Loucy (cell line): ENCODE results near the gene CPA4.

Experiments used
- H2AFZ ChIP-seq: fragments of 200-600 bp; sonication (generic); 2 replicates; pipeline ENCODE4 v1.6.0; 2016; ENCODE audit warnings: antibody characterized with exemption, mild to moderate bottlenecking, low read length, moderate library complexity
- H3F3A ChIP-seq: fragments of 200-600 bp; 2 replicates; pipeline ENCODE4 v1.6.0; 2016; ENCODE audit warnings: antibody characterized with exemption, low read depth, mild to moderate bottlenecking
- H3K27me3 ChIP-seq: fragments of 200-600 bp; sonication (generic); 2 replicates; pipeline ENCODE4 v1.6.1; 2014; ENCODE audit warnings: low read length, mild to moderate bottlenecking; ENCODE audit not compliant: insufficient read depth, poor library complexity, severe bottlenecking
- H3K36me3 ChIP-seq: fragments of 200-600 bp; sonication (generic); 2 replicates; pipeline ENCODE4 v1.6.1; 2016; ENCODE audit warnings: low read length; ENCODE audit not compliant: insufficient read depth
- H3K4me1 ChIP-seq: fragments of 200-600 bp; sonication (generic); 2 replicates; pipeline ENCODE4 v1.5.1; 2014; ENCODE audit warnings: low read length, mild to moderate bottlenecking; ENCODE audit not compliant: insufficient read depth, poor library complexity, severe bottlenecking
- H3K4me2 ChIP-seq: fragments of 200-600 bp; sonication (generic); 2 replicates; pipeline ENCODE4 v1.6.0; 2014; ENCODE audit warnings: antibody characterized with exemption, low read length, low read depth, mild to moderate bottlenecking; ENCODE audit not compliant: poor library complexity, severe bottlenecking
- H3K4me3 ChIP-seq: fragments of 200-600 bp; sonication (generic); 2 replicates; pipeline ENCODE4 v1.5.1; 2014; ENCODE audit warnings: low read length, mild to moderate bottlenecking, mixed read lengths; ENCODE audit not compliant: poor library complexity, severe bottlenecking
- H3K79me2 ChIP-seq: fragments of 200-600 bp; sonication (generic); 2 replicates; pipeline ENCODE4 v1.6.1; 2014; ENCODE audit warnings: low read length; ENCODE audit not compliant: insufficient read depth
- H3K9ac ChIP-seq: fragments of 200-600 bp; sonication (generic); 2 replicates; pipeline ENCODE4 v1.6.0; 2014; ENCODE audit warnings: mild to moderate bottlenecking, low read depth, low read length, moderate library complexity; ENCODE audit not compliant: poor library complexity, severe bottlenecking
- H3K9me2 ChIP-seq: fragments of 200-600 bp; sonication (generic); replicated peaks from 2 replicates; pipeline ENCODE4 v1.6.1; 2016; ENCODE audit warnings: low read depth, low read length, mixed read lengths
- H3K9me3 ChIP-seq: fragments of 200-600 bp; sonication (generic); 2 replicates; pipeline ENCODE4 v1.6.1; 2014; ENCODE audit warnings: mild to moderate bottlenecking, antibody characterized with exemption, low read length, low read depth; ENCODE audit not compliant: insufficient read depth
- H4K20me1 ChIP-seq: fragments of 200-600 bp; sonication (generic); 2 replicates; pipeline ENCODE4 v1.6.0; 2014; ENCODE audit warnings: antibody characterized with exemption, low read length, mild to moderate bottlenecking; ENCODE audit not compliant: insufficient read depth, poor library complexity, severe bottlenecking
- EZH2phosphoT487 ChIP-seq: fragments of 200-600 bp; IDR thresholded peaks from 2 replicates; pipeline ENCODE4 v1.6.1; 2018; ENCODE audit warnings: antibody characterized with exemption, mild to moderate bottlenecking, moderate library complexity, borderline replicate concordance
- TF ChIP-seq, protein P1 (sequence below): fragments of 200-600 bp; sonication (generic); conservative IDR thresholded peaks from 2 replicates; pipeline ENCODE4 v1.5.1; 2014; ENCODE audit warnings: mild to moderate bottlenecking, antibody characterized with exemption, low read length

The CPA4 gene

DNA sequence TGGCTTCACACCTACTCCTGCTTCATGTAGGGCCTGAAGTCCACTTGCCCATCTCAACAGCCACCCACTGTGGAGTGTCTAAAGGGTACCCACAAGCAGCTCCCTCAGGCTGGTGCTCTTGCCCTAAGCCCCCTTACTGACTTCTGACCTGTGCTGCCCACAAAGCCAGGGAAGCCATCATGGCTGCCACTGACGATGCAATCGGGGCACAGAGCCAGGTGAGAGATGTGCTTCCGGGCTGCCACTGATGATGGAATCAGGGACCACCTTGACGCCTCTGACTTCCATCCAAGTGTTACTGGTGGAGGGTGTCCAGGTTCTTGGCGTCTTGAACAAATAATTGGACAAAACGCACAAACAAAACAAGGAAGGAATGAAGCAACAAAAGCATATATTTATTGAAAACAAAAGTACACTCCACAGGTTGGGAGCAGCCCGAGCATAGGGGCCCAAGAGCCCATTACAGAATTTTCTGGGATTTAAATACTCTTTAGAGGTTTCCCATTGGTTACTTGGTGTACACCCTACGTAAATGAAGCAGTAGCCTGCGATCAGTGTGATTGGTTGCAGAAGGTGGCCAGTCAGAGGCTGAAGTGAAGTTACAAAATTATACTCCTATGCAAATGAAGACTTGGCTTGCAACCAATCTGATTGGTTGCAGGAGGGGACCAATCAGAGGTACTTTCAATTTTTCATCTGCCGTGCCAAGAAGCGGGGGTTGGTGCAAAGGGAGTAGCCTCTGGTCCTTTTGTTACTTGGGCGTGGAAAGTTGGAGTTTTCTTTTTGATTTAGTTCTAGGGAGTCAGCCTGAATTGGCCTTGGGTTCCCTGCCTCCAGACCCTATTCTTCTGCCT, 21.8 kb upstream of the CPA4 start:
- TF ChIP-seq, protein P1, sequence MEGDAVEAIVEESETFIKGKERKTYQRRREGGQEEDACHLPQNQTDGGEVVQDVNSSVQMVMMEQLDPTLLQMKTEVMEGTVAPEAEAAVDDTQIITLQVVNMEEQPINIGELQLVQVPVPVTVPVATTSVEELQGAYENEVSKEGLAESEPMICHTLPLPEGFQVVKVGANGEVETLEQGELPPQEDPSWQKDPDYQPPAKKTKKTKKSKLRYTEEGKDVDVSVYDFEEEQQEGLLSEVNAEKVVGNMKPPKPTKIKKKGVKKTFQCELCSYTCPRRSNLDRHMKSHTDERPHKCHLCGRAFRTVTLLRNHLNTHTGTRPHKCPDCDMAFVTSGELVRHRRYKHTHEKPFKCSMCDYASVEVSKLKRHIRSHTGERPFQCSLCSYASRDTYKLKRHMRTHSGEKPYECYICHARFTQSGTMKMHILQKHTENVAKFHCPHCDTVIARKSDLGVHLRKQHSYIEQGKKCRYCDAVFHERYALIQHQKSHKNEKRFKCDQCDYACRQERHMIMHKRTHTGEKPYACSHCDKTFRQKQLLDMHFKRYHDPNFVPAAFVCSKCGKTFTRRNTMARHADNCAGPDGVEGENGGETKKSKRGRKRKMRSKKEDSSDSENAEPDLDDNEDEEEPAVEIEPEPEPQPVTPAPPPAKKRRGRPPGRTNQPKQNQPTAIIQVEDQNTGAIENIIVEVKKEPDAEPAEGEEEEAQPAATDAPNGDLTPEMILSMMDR, result no peak
- TF ChIP-seq EZH2phosphoT487, result no peak
- Histone ChIP-seq H3K4me3 (no peak overlapping the region), H3K9me2 (no peaks in the 10 kb centered on the region), H3K9ac (peak overlapping the region; percentile 10), H3K9me3 (no peaks in the 10 kb centered on the region), H3K4me1 (peaks cover 46% of the 10 kb centered on the region), H2AFZ (peak overlapping the region; percentile 39; the same call in 1 of the 2 replicates), H4K20me1 (no peaks in the 10 kb centered on the region), H3F3A (no peaks in the 10 kb centered on the region), H3K36me3 (no peaks in the 10 kb centered on the region), H3K4me2 (no peak overlapping the region), H3K79me2 (no peaks in the 10 kb centered on the region), H3K27me3 (no peaks in the 10 kb centered on the region)

DNA sequence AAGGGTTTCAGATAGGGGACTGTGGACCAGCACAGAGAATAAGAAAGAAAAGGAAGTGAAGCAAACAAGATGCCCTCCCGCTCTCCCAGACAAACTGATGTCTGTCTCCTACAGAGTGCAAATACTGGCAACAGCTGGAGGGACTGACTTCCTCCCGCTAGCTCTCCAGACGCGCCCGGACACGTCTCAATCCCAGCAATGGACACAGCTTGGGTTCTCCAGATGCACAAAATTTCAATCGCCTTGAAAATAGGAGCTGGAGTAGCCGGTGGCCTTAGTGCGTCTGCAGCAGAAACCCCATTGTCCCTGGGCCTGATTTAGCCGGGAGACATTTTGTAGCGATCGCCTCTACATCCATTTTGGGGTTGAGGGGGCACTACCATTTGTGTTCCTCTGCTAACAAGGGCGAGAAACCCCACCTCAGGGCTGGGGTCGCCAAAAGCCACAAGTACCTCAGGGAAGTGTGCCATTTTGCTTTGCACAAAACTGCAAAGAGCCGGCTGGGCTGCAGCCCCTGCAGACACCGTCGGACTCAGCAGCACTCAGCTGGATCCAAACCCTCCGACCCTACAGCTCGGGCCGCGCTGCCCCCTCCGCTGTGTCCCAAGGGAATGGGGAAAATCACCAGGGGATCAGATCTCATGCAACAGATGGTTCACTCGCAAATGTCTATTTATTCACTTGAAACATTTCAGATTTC, 20.4 kb upstream of the CPA4 start:
- no peaks in the 10 kb centered on the region for H3K36me3 ChIP-seq
- H3K79me2 ChIP-seq, result no peaks in the 10 kb centered on the region
- peak overlapping the region; percentile 68 for H3K4me2 ChIP-seq
- H3K27me3 ChIP-seq, result no peaks in the 10 kb centered on the region
- H3K4me3 ChIP-seq, result peak overlapping the region; percentile 56
- no peaks in the 10 kb centered on the region for H4K20me1 ChIP-seq
- no peaks in the 10 kb centered on the region for H3K9me3 ChIP-seq
- no peaks in the 10 kb centered on the region for H3F3A ChIP-seq
- peak overlapping the region; percentile 84 for H2AFZ ChIP-seq
- H3K4me1 ChIP-seq, result peaks cover 46% of the 10 kb centered on the region
- H3K9ac ChIP-seq, result peak overlapping the region; percentile 67
- H3K9me2 ChIP-seq, result no peaks in the 10 kb centered on the region
- TF ChIP-seq, protein P1, result no peak
- no peak for TF ChIP-seq EZH2phosphoT487

DNA sequence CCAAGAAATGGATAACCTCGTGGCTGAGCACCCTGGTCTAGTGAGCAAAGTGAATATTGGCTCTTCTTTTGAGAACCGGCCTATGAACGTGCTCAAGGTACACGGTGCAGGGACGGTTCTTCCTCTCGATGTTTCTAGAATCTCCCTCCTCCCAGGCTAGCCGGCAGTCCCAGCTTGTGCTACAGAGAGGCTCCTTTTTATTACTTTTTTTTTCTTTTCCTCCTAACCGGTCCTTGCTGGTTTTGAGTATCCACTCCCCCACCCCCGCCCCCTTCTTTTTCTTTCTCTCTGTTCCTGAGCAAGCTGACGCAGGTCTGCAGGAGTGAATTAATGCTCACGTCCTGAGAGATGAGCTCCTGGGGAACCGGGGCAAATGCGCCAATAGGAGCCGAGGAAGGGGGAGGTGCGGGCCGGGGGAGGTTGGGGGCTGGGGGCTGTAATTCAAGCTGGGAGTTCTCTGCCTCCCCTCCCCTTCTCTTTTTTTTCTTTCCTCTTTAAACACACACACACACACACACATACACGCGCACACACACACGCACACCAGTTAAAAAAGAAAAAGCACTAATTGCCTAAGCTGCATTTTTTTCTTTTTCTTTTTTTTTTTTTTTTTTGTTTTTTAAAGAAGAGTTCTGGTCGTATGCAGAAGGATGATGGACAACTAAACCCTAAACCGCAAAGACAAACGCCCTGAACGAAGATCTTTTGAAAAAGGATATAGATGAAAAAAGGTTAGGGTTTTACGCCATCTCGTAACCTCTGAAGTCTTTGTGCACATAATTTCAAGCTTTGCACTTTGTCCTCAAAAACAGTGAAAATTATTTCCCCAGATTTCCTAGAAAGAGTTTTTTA, 19.7 kb upstream of the CPA4 start:
- H3K9me3 ChIP-seq, result no peaks in the 10 kb centered on the region
- peak overlapping the region; percentile 67 for H3K9ac ChIP-seq
- H4K20me1 ChIP-seq, result no peaks in the 10 kb centered on the region
- TF ChIP-seq EZH2phosphoT487, result no peak
- TF ChIP-seq, protein P1, result no peak
- peak overlapping the region; percentile 84 for H2AFZ ChIP-seq
- H3K4me1 ChIP-seq, result peaks cover 41% of the 10 kb centered on the region
- no peaks in the 10 kb centered on the region for H3K27me3 ChIP-seq
- peak overlapping the region; percentile 68 for H3K4me2 ChIP-seq
- H3K4me3 ChIP-seq, result peak overlapping the region; percentile 56
- H3K36me3 ChIP-seq, result no peaks in the 10 kb centered on the region
- H3K9me2 ChIP-seq, result no peaks in the 10 kb centered on the region
- no peaks in the 10 kb centered on the region for H3F3A ChIP-seq
- no peaks in the 10 kb centered on the region for H3K79me2 ChIP-seq
